GM18508 (cell line): ENCODE measurements around the gene DBNDD2.

ENCODE experiments used
- ATAC-seq: cut with Tn5 transposase; IDR thresholded peaks from one replicate; pipeline ENCODE4 v1.9.1; 2021; ENCODE audit warnings: moderate number of reproducible peaks; ENCODE audit not compliant: insufficient read depth, unreplicated experiment

Gene DBNDD2, protein sequence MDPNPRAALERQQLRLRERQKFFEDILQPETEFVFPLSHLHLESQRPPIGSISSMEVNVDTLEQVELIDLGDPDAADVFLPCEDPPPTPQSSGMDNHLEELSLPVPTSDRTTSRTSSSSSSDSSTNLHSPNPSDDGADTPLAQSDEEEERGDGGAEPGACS

DNA sequence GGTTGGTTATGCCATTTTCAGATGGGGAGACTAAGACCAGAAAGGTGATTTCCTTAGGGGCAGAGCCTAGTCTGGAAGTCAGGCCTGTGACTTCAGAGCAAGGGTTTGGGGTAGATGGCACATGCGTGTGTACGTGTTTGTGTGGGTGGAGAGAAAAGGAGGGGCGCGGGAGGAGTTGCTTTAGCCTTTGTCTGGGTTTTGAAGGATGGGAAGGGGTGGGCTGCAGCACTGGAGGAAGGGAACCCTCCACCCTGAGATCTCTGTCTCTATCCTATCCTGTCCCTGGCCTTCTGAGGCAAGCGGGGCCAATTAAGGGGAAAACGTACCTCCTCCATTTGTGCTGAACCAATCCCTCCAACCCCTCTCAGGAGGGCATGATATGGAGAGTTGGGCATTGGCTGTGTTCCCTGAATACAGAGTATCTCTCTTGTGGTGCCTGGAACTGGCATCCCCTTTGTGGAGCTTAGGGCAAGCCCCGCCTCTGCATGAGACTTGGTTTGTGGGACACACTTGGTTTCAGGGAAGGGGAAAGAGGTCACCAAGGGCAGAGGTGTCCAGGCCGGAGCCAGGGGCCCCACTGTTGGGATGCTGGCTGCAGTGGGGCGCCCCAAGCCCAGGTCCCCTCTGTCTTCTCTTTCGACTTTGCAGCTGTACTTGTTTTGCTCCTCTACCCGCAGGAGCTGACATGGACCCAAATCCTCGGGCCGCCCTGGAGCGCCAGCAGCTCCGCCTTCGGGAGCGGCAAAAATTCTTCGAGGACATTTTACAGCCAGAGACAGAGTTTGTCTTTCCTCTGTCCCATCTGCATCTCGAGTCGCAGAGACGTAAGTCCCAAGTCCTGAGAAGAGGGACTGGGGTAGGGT, at the start of gene DBNDD2:
Gene DBNDD2 (plus strand): TSS at position 507 of the 863 bp plus-strand sequence. CDS start 179 bp downstream, at position 686.
- no peak for ATAC-seq

DNA sequence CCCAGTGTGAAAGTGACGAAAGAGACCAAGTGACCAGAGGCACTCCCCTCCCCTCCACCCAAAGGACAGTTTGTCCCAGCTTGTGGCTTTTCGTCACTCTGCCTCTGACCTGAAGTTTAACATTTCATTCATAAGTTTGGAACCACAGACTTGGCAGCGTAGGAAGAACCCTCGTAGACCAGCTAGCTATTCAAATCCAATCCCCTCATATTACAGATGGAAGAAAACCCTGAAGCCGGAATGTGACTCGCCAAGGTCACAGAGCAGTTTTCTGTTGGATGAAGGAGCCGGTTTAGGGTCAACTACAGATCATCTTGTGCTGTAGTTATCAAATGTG, 49.1 kb upstream of the DBNDD2 start:
- no peak for ATAC-seq

DNA sequence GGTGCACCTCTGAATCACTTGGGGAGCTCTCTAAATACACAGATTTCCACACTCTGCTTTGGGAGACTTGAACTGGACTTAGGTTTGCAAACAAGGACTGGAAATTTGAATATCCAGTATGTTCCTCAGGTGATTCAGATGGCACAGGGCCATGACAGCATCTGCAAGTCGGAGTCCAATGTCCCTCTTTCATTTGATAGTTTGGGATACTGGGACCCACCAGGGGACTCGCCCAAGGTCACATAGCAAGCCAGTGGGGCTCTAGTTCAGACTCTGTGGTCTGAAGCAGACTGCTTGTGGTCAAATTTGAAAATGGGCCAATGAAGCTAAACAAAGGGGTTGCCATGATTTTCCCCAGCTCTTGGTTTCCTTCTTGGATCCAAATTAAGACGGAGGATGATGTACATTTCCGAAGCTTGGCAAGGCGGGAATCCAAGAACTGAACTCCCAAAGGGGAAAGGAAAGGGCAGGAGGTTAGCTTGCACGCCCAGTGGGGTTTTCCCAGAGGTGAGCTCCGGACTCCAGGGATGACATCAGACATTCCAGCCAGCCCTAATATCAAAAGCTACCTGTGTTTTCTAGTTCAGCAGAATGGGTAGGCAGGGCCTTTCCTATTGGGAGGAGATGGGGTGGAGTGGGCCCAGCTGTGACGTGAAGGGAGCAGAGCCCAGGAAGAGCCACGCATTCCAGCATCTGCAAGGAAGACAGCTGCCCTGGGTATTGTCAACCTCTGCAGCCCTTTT, 48.5 kb upstream of the DBNDD2 start:
- ATAC-seq = no peak

DNA sequence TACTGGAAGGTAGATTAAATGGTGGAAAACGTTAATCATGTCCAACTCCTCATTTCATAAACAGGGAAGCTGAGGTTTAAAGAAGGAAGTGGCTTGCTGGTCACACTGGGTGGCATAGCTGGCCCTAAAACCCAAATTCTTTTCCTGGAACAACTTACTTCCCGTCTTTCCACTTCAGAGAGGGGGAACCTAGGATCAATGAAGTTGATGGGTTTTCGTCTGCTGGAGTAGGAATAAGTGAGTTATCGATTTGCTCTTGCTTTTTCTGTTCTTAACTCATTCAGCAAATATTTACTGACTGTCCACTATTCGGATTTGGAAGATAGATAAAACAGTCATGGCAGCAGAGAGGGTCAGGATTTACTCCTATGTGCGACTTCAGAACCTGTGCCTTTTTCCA, 46.3 kb upstream of the DBNDD2 start:
- no peak for ATAC-seq

DNA sequence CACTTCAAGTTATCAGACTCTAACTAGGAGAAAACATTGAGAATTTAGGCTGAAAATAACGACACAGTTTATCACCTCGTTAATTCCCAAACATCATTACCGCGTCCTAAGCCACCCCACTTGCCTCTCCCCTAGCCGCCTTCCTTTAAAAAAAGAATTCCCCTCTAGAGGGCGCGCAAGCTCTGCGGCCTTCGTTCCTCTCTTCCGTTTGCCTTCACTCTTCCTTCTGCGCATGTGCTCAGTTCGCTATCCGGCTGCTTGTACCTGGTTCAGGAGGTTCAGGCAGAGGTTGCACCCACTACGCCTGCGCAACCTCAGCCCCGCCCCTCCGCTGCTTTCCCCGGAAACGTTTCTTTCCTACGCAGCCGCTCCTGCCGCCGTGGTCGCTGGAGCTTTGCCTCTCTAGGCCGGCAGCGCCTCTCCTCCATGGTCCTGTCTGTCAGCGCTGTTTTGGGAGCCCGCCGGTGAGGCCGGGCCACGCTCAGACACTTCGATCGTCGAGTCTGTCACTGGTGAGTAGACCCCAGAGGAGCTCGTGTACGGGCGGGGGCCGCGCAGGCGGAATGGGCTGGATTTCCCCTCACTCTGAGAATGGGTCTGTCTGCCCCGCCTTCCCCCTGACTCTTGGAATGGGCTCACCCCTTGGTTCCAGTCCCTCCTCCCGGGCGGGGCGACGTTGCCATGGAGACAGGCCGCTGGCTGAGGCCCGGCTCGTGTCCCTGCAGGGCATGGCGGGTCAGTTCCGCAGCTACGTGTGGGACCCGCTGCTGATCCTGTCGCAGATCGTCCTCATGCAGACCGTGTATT, 45.1 kb upstream of the DBNDD2 start, which contains the start of gene SYS1:
Gene SYS1 (plus strand): TSS at position 353 of the 807 bp plus-strand sequence. CDS start 376 bp downstream, at position 729.
- peak; percentile 66 for ATAC-seq

DNA sequence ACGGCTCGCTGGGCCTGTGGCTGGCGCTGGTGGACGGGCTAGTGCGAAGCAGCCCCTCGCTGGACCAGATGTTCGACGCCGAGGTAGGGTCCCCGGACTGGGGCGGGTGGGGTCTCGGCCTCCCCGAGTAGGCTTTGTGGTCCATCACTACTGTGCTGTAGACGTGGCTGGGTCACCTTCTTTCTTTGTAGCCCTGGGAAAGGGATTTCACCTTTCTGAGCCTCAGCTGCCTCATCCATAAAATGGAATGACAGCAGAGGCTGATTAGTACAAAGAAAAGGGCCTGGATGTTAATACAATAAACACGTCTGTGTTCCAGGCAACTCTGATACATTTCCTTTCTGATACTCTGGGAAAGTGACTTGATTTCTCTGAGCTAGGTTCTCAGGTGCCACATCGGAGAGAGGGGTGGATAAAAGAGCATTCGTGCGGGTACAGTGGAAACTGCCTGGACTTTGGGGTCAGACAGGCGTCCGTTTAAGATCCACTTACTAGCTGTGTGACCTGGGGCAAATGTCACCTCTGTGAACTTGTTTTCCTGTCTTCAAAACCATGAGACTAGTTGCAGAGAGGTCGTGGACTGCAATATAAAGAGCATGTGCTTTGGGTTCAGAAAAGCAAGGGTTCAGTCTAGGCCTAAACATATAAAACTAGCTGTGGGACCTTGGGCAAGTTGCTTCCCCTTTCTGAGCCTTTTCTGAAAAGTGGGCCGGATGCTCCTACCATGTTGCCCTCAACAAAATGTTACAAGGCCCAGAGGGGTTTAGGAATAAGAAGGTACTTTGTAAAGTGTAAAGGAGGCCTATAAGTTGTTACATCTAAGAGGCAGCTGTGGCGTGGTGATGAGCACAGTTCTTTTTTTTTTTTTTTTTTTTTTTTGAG, 44.2 kb upstream of the DBNDD2 start:
- no peak for ATAC-seq

DNA sequence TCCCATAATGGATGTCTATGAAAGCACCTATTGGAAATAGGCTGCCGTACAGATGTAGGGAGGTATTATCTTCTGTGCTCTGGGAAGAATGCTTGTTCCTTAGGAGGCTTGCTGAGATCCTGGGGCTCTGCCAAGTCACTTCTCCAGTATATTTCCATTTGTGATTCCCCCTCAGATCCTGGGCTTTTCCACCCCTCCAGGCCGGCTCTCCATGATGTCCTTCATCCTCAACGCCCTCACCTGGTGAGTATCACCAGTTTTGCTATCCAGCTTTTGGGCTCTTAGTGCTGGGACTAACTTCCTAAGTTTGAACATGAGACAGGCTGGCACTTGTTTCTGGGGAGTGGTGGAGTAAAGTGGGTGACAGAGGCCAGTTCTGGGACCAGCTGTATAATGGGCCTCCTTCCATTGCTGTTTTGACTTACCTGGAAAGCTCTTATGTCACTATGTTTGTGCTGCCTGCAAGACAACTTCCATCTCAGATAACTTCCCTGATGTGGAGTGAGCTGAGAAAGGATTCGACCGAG, 42.6 kb upstream of the DBNDD2 start:
- no peak for ATAC-seq

DNA sequence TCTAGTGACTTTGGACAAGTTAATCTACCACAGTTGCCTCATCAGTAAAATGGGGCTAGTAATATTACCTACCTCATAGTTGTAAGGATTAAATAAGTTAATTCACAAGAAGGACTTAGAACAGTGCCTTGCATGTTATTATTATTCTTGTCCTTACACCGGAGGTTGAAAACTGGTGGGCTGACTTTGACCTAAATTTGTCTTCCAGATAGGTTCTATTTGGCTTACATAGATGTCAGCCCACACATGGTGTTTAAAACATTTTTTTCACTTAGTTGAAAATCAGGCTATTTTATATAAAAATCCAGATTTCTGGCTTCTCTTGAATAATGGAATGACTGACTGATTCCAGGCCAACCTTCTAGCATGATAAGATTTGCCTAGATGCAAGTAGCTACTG, 41.9 kb upstream of the DBNDD2 start:
- ATAC-seq = no peak

DNA sequence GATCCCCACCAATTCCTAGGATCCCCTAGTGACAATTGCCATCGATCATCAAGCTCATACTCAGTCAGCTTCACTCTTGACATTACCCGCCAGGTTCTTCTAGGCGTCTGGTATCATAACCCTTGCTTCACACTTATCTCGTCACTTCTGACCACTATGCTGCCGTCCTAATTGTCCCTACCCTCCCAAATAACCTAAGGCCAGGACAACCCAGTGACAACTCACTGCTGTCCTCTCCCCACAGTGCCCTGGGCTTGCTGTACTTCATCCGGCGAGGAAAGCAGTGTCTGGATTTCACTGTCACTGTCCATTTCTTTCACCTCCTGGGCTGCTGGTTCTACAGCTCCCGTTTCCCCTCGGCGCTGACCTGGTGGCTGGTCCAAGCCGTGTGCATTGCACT, 41.5 kb upstream of the DBNDD2 start:
- no peak for ATAC-seq

DNA sequence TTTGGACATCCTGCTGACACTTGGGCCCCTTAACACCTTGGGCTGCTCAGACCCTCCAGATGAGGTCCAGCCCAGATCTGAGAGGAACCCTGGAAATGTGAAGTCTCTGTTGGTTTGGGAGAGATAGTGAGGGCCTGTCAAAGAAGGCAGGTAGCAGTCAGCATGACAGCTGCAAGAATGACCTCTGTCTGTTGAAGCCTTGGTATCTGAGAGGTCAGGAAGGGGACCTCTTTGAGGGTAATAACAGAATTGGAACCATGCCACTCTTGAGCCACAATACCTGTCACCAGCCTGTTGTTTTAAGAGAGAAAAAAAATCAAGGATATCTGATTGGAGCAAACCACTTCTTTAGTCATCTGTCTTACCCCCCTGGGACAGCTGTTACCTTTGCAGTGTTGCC, 41.0 kb upstream of the DBNDD2 start:
- ATAC-seq = no peak

DNA sequence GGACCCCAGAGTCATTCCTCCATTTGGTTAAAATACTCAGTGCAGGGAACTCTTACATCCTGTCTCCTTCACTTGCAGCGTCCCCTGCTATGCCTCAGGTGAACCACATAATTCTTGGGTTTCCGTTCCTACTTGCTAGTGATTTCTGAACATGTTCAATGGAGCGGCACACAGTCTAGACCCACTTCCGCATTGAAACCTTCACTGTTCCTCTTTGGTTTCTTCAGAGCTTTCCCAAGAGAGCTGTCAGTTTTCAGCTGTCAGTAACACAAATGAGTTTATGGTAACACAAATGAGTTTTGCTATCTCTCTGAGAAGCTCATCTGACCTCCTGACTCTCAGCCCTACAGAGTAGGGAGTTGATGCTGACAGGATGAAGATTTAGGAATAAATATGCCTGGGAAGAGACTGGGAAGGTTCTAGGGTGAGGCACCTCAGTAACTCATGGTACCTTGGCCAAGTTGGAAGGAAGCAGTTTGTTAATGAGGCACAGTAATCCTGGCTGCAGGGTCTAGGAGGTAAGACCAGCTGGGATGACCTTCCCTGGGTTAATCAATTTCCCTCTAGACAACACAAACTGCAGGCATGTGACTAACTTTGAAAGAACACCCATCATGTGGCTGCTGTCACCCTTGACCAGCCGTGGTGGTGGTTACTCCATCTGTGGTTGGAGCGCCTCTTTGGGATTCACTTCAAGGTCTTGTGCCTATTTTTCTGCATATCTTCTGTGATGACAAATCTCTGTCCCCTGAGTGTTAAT, 39.7 kb upstream of the DBNDD2 start:
- peak; percentile 78 for ATAC-seq

DNA sequence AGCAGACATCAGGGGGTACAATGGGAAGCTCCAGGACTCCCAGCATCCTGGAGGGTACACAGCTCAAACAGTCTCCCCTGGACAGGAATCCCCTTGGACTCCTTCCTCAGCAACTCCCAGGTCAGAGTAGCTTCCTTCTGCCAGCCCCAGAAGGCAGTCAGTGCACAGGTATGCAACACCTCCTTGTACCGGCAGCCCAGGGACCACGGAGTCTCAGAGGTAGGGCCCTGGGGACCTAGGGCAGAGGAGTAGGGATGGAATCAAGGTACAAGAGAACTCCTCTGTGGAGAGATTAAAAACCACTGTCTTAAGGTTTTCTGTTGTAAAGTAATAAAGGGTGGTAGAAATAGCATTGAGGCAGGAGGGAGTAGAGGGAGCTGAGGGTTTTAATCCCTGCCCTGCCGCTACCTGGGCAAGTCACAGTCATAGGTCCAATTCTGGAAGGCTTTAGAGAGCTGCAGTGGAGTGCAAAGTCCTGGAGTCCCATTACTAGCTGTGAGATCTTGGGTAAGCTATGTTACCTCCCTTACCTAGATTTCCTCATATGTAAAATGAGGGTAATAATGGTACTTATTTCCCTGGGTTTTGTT, 37.4 kb upstream of the DBNDD2 start:
- no peak for ATAC-seq

DNA sequence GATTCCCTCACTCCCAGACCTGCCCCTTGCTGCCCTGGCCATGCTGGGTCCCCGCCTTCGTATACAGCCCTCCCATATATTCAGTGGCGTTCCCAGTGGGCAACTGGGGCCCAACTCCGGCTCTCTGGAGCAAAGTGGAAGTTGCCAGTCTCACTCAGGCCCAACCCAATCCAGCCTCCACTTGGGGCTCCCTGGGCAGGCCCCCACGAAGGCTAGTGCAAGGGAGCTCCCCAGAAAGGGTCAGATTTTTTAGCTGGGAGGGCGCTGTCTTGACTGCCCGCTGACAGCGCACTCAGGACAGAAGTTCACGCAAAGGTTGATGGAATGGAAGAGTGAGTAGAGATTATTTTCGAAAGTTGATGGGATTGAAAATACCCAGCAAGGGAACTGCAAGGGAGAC, 35.8 kb upstream of the DBNDD2 start:
- ATAC-seq = no peak

DNA sequence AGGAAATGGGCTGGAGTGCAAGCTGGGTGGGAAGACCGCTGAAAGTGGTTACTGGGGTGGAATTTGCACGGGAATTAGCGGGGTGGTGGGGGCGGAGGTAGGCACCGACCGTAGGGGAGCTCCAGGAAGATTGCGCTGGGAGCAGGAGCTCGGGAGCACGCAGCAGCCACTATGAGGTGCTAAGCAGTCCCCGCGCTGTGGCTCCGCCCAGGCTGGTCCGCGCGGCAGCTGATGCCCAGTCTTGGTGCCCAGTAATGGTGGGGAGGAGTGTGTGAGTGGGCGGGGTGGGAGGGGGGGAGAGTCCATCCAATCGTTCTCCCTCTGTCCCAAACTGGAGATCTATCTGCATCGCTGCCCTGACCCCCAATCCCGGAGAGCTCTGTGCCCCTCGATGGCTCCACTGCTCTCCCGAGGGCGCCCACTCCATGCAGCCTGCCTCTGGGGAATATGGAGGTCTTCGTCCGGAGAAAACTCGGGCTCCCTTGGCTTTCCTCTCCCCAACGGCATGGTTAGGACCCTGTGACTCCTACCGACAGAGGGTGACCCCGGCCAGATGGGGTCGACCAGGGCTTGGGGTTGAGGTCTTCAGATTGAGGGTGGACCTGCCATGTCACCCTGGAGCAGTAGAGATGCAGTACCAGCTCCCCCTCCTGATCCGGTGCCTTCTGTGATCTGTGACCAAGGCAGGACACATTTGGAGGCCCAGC, 35.3 kb upstream of the DBNDD2 start:
- ATAC-seq = no peak

DNA sequence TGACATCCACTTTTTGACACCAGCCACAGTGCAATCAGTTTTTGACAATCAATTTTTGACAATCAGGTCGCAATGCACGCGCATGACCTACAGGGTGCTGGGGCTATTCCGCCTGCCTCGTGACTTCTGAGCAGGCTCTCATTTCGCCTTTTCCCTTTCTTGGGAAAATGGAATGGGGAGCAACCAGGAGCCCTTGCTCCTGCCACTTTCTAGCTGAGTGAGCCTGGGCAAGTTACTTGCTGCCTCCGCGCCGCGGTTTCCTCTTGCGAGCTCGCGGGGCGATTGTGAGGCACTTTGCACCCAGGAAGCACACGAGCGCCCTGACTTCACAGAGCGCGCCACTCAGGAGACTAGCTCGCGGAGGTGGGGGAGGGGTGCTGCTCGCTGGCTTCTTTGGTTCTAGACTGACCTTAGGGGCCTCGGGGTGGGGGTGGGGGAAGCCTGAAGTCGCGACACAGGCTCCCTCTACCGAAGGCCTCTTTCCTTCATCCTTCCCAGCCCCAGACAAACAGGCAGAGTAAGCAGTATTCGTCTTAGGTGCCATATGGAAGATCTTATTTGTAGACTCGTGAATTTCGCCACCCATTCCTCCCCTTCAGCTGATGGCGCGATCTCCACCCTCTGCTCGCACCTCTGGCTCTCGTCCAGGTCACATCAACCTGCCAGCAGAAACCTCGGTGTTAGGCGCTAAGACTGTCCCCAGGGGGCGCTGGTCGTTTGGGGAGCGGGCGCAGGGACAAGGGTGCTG, 34.6 kb upstream of the DBNDD2 start:
- ATAC-seq = no peak

DNA sequence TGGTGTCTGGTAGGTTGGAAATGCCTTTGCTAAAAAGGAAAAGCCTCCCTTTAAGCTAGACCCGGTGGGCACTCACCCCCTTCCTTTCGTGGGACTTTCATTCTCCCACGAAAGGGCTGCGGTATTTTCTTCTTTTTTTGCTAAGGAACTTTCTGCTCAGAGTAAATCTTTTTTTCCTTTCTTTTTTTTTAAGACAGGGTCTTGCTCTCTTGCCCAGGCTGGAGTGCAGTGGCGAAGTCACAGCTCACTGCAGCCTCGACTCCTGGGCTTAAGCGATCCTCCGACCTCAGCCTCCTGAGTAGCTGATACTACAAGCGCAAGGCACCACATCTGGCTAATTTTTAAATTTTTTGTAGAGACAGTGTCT, 34.0 kb upstream of the DBNDD2 start:
- no peak for ATAC-seq

DNA sequence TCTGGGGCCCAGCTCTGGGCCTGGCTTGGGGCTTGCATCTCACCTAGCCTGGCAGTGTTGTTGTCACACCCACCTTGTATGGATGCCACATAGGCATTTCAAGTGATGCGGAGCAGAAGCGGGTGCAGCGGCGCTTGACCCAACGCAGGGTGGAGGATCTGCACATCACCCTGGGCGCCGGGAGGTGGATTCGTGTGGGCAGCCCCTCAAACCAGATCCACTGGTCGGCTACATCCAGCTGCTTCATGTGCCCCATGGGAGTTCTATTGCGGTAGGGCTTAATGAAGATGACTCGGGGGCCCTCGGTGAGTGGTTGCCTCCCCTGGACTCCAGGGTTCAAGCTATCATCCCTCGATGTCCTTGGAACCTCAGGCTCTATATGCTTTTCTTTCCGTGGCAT, 33.1 kb upstream of the DBNDD2 start:
- no peak for ATAC-seq
